GM12878 (cell line): ENCODE results near the gene NKX6-1. TPM values are rescaled to one million over a fixed set of nuclear protein-coding genes. Genes with fewer than 3 reads are reported as not detected.

Source experiments
- ATAC-seq: fragments of 200-7000 bp; cut with Tn5 transposase; 3 replicates; pipeline ENCODE4 v1.9.1; 2020; ENCODE audit warnings: mild to moderate bottlenecking, moderate library complexity
- BruUV-seq: library from RNA; stranded (reverse); fragments of 400-500 nt; replicated peaks from 2 replicates; lab custom pipeline; 2021; lab: Mats Ljungman, UMichigan
- CTCF ChIA-PET: fragments of 300-600 bp; sonication (Branson Sonifier 250); formaldehyde crosslinking; extraction: SDS; loops from one replicate; lab custom pipeline; 2021; ENCODE audit warnings: inconsistent platforms; lab: Yijun Ruan, JAX
- POLR2A ChIA-PET: fragments of 350-600 bp; formaldehyde crosslinking; extraction: SDS; loops from one replicate; lab custom pipeline; 2021; ENCODE audit warnings: inconsistent platforms; lab: Charles Lee
- RAD21 ChIA-PET: fragments of 300-600 bp; sonication (Branson Sonifier 250); formaldehyde crosslinking; loops from one replicate; lab custom pipeline; 2023; ENCODE audit warnings: antibody characterized with exemption; ENCODE audit not compliant: unreplicated experiment; lab: Charles Lee
- SMC1A ChIA-PET: fragments of 300-600 bp; sonication (Branson Sonifier 250); formaldehyde crosslinking; loops from one replicate; lab custom pipeline; 2023; ENCODE audit not compliant: unreplicated experiment, uncharacterized antibody; lab: Charles Lee
- DNase-seq: peaks from one replicate; pipeline ENCODE4 v3.0.0-alpha.2; 2011; ENCODE audit warnings: low read depth, low spot score
- FAIRE-seq: peaks from 3 replicates; lab custom pipeline; 2011; peaks lifted over from hg19 to GRCh38; lab: Jason Lieb, UNC
- H2AFZ ChIP-seq: 2 replicates; pipeline ENCODE4 v1.6.0; 2011; ENCODE audit warnings: low read depth, low read length, control low read depth; ENCODE audit not compliant: control insufficient read depth
- H3K27ac ChIP-seq: 2 replicates; pipeline ENCODE4 v1.5.1; 2011; ENCODE audit warnings: control low read depth; ENCODE audit not compliant: control insufficient read depth, insufficient read depth
- H3K27me3 ChIP-seq, 2 experiments: replicated peaks in 1 of 2; 2 replicates each; pipeline versions ENCODE4 v1.6.0 to v1.6.1; 2011; ENCODE audit warnings: low read length in 1 of 2; ENCODE audit not compliant: control insufficient read depth in 2 of 2, insufficient read depth in 2 of 2
- H3K36me3 ChIP-seq, 2 experiments: 2 replicates each; pipeline ENCODE4 v1.5.1; 2011; ENCODE audit warnings: low read length in 1 of 2; ENCODE audit not compliant: control insufficient read depth in 2 of 2, insufficient read depth in 2 of 2
- H3K4me1 ChIP-seq: 2 replicates; pipeline ENCODE4 v1.6.1; 2011; ENCODE audit warnings: mild to moderate bottlenecking, low read length, moderate library complexity, mixed read lengths; ENCODE audit not compliant: control insufficient read depth, insufficient read depth
- H3K4me2 ChIP-seq: 2 replicates; pipeline ENCODE4 v1.6.0; 2011; ENCODE audit warnings: control low read depth; ENCODE audit not compliant: control insufficient read depth, insufficient read depth
- H3K4me3 ChIP-seq: fragments of 200-600 bp; sonication (generic); 2 replicates; pipeline ENCODE4 v1.5.1; 2016
- H3K79me2 ChIP-seq: 2 replicates; pipeline ENCODE4 v1.6.0; 2011; ENCODE audit warnings: low read length; ENCODE audit not compliant: control insufficient read depth, insufficient read depth
- H3K9ac ChIP-seq: 2 replicates; pipeline ENCODE4 v1.8.0; 2011; ENCODE audit warnings: low read length, control low read depth, mixed read lengths; ENCODE audit not compliant: control insufficient read depth, insufficient read depth
- H3K9me3 ChIP-seq: replicated peaks from 3 replicates; pipeline ENCODE4 v1.5.1; 2011; ENCODE audit warnings: mild to moderate bottlenecking, low read length; ENCODE audit not compliant: control insufficient read depth, insufficient read depth
- H4K20me1 ChIP-seq: 2 replicates; pipeline ENCODE4 v1.6.0; 2011; ENCODE audit not compliant: control insufficient read depth, insufficient read depth
- ASH2L ChIP-seq: fragments of 300-600, 200-600 bp; sonication (generic); IDR thresholded peaks from 2 replicates; pipeline ENCODE4 v1.6.1; 2017; ENCODE audit warnings: low read depth, mild to moderate bottlenecking, borderline replicate concordance
- GABPA ChIP-seq: IDR thresholded peaks from 2 replicates; pipeline ENCODE4 v1.6.1; 2014; ENCODE audit warnings: antibody characterized with exemption, low read depth, mild to moderate bottlenecking, inconsistent platforms
- MEF2B ChIP-seq: fragments of 450-650 bp; IDR thresholded peaks from 2 replicates; pipeline ENCODE4 v1.6.1; 2018; ENCODE audit warnings: mild to moderate bottlenecking, moderate library complexity; ENCODE audit not compliant: partially characterized antibody, poor library complexity, severe bottlenecking
- REST ChIP-seq: IDR thresholded peaks from 2 replicates; pipeline ENCODE4 v1.6.1; 2012; ENCODE audit warnings: mild to moderate bottlenecking, low read depth, low read length
- ZNF24 ChIP-seq: fragments of 450-650 bp; IDR thresholded peaks from 2 replicates; pipeline ENCODE4 v1.6.1; 2017; ENCODE audit warnings: antibody characterized with exemption, mild to moderate bottlenecking
- WGBS: methylation state at CpG from one replicate; pipeline ENCODE4 v1.1.6; 2016; ENCODE audit warnings: low lambda C conversion rate; ENCODE audit not compliant: insufficient replicate concordance, insufficient coverage; ENCODE audit errors: missing lambda C conversion rate; 5-methylcytosine and 5-hydroxymethylcytosine counted together
- in situ Hi-C: fragments of 300-500 bp; cut with MboI; formaldehyde crosslinking; loops from 9 replicates; pipeline ENCODE4 v1.14.3; 2018; ENCODE audit warnings: mixed read lengths
- intact Hi-C: fragments of 100-400 bp; cut with micrococcal nuclease; formaldehyde crosslinking; loops from one replicate; pipeline ENCODE4 v1.14.2; 2022; ENCODE audit not compliant: unreplicated experiment
- polyA plus RNA-seq, 11 experiments: library from polyadenylated mRNA; depleted of rRNA in 4 of 11; unstranded in 6 of 11; stranded (reverse) in 5 of 11; fragments of >200 nt; fragmentation: Nextera tagmentation in 4 of 11; fragmentation: Illumina TruSeq in 1 of 11; extraction: Ambion mirVana in 4 of 11; extraction: Trizol in 1 of 11; gene quantifications; 1 replicate in 1 of 11; 2 replicates in 10 of 11; pipeline versions ENCODE4 v1.2.1 to v1.2.3, GENCODE V29; 2011 to 2016; ENCODE audit warnings: inconsistent platforms in 2 of 11, missing spikeins in 2 of 11, low read depth in 1 of 11
- total RNA-seq, 4 experiments: library from RNA; depleted of rRNA in 3 of 4; stranded (reverse); fragments of >200 nt in 3 of 4; fragmentation: Illumina TruSeq in 1 of 4; extraction: Trizol in 1 of 4; gene quantifications; 2 replicates each; pipeline versions ENCODE4 v1.2.1 to v1.2.3, GENCODE V29; 2013 to 2021

Gene NKX6-1
- total and polyA plus RNA-seq, 10 of the 15 experiments (the other 5 are each of a cell fraction or from before 2014, with no cell fraction given), result not detected

DNA sequence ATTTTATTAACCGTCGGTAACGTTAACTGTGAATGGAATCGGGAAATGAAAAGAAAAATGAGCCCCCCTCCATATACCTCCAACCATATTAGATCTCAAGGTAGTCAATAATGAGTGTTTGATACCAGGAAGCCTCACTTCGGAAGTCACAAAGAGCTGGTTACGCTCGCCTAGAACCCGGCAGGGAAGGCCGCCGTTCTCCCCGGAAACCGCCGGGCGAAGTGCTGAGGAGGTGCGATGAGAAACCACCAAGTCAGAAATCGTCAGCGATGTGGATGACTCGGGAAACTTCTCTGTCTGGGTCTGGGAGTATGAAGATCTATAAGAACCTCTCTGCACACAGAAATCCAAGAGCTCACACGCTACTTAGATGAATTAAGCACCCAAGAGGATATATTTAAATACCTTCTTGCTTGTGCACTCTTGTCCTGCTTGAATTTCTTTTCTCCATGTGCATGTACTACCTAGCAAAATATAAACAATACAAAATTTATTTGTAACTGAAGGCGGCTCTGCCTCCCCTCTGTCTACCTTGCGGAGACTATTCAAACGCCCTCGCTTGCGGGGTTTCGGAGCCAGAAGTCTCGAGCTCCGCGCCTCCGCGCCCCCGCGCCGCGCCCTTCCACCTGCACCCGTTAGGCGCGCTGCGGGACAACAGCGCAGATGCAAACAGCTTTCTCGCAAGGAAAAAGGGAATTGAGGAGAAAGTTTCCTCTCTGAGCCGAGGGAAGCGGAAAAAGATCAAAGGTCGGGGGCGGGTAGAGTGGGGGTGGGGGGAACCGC is 17.8 kb downstream of the NKX6-1 start:
- no peak for ATAC-seq
- in situ Hi-C loops, result no loop called here
- ChIA-PET RAD21 (no interaction called here), CTCF (no interaction called here), POLR2A (no interaction called here), SMC1A (no interaction called here)
- intact Hi-C loops, result no loop called here
- FAIRE-seq, result no peak
- DNase-seq, result no peak
- Histone ChIP-seq H3K9ac (no peak overlapping the region), H3K36me3 (no peaks in the 10 kb centered on the region), H2AFZ (no peak overlapping the region), H3K79me2 (no peaks in the 10 kb centered on the region), H3K9me3 (no peaks in the 10 kb centered on the region; the same call in 2 of the 3 replicates), H3K4me1 (no peaks in the 10 kb centered on the region), H3K27me3 (peaks cover 1 to 6% of the 10 kb centered on the region in 2 experiments; a peak in 3 of 4 replicates), H3K4me2 (no peak overlapping the region), H3K4me3 (no peak overlapping the region), H4K20me1 (no peaks in the 10 kb centered on the region)
- WGBS, result 43% methylated on average over 41 of the region's 45 CpGs
- no TSS peak for BruUV-seq
- TF ChIP-seq MEF2B, result no peak
- no peak for TF ChIP-seq ZNF24
- no peak for TF ChIP-seq REST
- no peak for TF ChIP-seq GABPA
- TF ChIP-seq ASH2L, result no peak
- TF ChIP-seq, all 136 proteins: peak for 0
- H3K27ac ChIP-seq, result no peak overlapping the region
